Astrocyte (in vitro differentiated cells and primary cell): ENCODE results near the gene IL24. TPM values are rescaled to one million over a fixed set of nuclear protein-coding genes. Genes with fewer than 3 reads are reported as not detected.
A peak's percentile ranks its signal among the peaks of the same experiment; 100 is the strongest.

Experiments
- DNase-seq: peaks from one replicate; pipeline ENCODE4 v3.0.0-alpha.2; 2010; ENCODE audit warnings: low read depth
- FAIRE-seq: peaks from 2 replicates; lab custom pipeline; 2011; peaks lifted over from hg19 to GRCh38; lab: Jason Lieb, UNC
- H2AFZ ChIP-seq: 2 replicates; pipeline ENCODE4 v1.6.0; 2012; ENCODE audit warnings: low read depth, low read length, inconsistent platforms
- H3K27ac ChIP-seq: 2 replicates; pipeline ENCODE4 v1.5.1; 2011; ENCODE audit warnings: low read depth, low read length, inconsistent platforms
- H3K27me3 ChIP-seq: 2 replicates; pipeline ENCODE4 v1.6.0; 2011; ENCODE audit warnings: low read length, inconsistent platforms; ENCODE audit not compliant: insufficient read depth
- H3K36me3 ChIP-seq: 2 replicates; pipeline ENCODE4 v1.5.1; 2011; ENCODE audit warnings: low read length, inconsistent platforms; ENCODE audit not compliant: insufficient read depth
- H3K4me1 ChIP-seq: 2 replicates; pipeline ENCODE4 v1.5.1; 2011; ENCODE audit warnings: low read length, inconsistent platforms; ENCODE audit not compliant: insufficient read depth
- H3K4me2 ChIP-seq: 2 replicates; pipeline ENCODE4 v1.6.0; 2012; ENCODE audit warnings: low read length, inconsistent platforms
- H3K4me3 ChIP-seq: 2 replicates; pipeline ENCODE4 v1.5.1; 2011; ENCODE audit warnings: low read depth, mild to moderate bottlenecking, low read length, inconsistent platforms; ENCODE audit not compliant: insufficient read depth
- H3K79me2 ChIP-seq: 2 replicates; pipeline ENCODE4 v1.6.0; 2012; ENCODE audit warnings: mild to moderate bottlenecking, low read length, inconsistent platforms; ENCODE audit not compliant: insufficient read depth
- H3K9ac ChIP-seq: 2 replicates; pipeline ENCODE4 v1.6.0; 2012; ENCODE audit warnings: mild to moderate bottlenecking, low read length, inconsistent platforms
- H3K9me3 ChIP-seq: 2 replicates; pipeline ENCODE4 v1.5.1; 2012; ENCODE audit warnings: low read depth, mild to moderate bottlenecking, low read length, inconsistent platforms; ENCODE audit not compliant: insufficient read depth
- H4K20me1 ChIP-seq: 2 replicates; pipeline ENCODE4 v1.6.0; 2012; ENCODE audit warnings: low read length, inconsistent platforms; ENCODE audit not compliant: insufficient read depth
- H3K27ac Mint-ChIP-seq: one replicate; pipeline ENCODE4 v1.8.0; 2021; ENCODE audit warnings: mild to moderate bottlenecking, mixed read lengths; ENCODE audit not compliant: unreplicated experiment
- H3K27me3 Mint-ChIP-seq: one replicate; pipeline ENCODE4 v1.8.0; 2021; ENCODE audit warnings: low read depth, mixed read lengths; ENCODE audit not compliant: unreplicated experiment
- H3K36me3 Mint-ChIP-seq: one replicate; pipeline ENCODE4 v1.8.0; 2021; ENCODE audit warnings: low read depth, mixed read lengths; ENCODE audit not compliant: unreplicated experiment
- H3K4me1 Mint-ChIP-seq: one replicate; pipeline ENCODE4 v1.8.0; 2021; ENCODE audit warnings: low read depth, mixed read lengths; ENCODE audit not compliant: unreplicated experiment
- H3K4me3 Mint-ChIP-seq: one replicate; pipeline ENCODE4 v1.8.0; 2021; ENCODE audit warnings: mild to moderate bottlenecking, moderate library complexity, mixed read lengths; ENCODE audit not compliant: unreplicated experiment
- H3K9me3 Mint-ChIP-seq: one replicate; pipeline ENCODE4 v1.8.0; 2021; ENCODE audit warnings: mild to moderate bottlenecking, mixed read lengths; ENCODE audit not compliant: unreplicated experiment
- EZH2 ChIP-seq: IDR thresholded peaks from 2 replicates; pipeline ENCODE4 v1.6.1; 2012; ENCODE audit warnings: mild to moderate bottlenecking, low read length, inconsistent platforms; ENCODE audit not compliant: insufficient read depth
- total RNA-seq: library from RNA; stranded (reverse); gene quantifications from 2 replicates; pipeline ENCODE4 v1.2.1, GENCODE V29; 2021
- TF ChIP-seq, protein P1 (sequence below): IDR thresholded peaks from 2 replicates; pipeline ENCODE4 v1.5.1; 2011; ENCODE audit warnings: low read depth, mild to moderate bottlenecking, inconsistent platforms, low read length, moderate library complexity; ENCODE audit not compliant: insufficient read depth

Gene IL24
- total RNA-seq, 1 donor from 2014 or later: not detected

DNA sequence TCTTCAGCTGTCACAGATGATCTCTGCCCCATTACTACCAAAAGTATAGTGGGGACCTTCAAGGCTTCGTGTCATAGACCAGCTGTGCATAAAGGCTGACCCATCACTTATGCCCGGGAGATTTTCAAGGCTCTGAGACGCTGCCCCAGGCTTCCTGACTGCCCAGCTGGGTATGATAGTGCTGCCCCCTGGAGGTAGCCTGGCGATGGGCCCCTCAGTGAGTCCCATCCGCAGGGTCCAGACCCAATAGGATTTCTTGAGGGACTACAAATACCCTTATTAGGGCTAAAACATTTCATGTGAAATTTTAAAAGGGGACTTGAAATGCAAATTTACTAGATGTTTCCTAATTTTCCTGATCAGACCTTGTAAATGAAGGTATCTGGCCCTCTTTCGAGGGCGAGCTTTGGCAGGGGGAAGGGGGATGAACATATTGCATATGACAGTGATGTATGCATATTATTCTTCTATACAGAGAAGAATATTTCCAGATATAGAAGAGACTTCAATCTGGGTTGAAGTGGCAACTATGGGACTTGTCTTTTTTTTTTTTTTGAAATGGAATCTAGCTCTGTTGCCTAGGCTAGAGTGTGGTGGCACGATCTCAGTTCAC, 36.2 kb downstream of the IL24 start:
- Histone ChIP-seq H2AFZ (no peak overlapping the region), H3K9me3 (no peaks in the 10 kb centered on the region), H3K79me2 (no peaks in the 10 kb centered on the region), H3K9ac (no peak overlapping the region), H3K27ac (no peak overlapping the region), H3K36me3 (no peaks in the 10 kb centered on the region), H3K27me3 (peaks cover 2% of the 10 kb centered on the region), H3K4me2 (no peak overlapping the region), H3K4me3 (no peak overlapping the region), H3K4me1 (no peaks in the 10 kb centered on the region), H4K20me1 (no peaks in the 10 kb centered on the region)
- TF ChIP-seq EZH2: no peak
- TF ChIP-seq, protein P1, sequence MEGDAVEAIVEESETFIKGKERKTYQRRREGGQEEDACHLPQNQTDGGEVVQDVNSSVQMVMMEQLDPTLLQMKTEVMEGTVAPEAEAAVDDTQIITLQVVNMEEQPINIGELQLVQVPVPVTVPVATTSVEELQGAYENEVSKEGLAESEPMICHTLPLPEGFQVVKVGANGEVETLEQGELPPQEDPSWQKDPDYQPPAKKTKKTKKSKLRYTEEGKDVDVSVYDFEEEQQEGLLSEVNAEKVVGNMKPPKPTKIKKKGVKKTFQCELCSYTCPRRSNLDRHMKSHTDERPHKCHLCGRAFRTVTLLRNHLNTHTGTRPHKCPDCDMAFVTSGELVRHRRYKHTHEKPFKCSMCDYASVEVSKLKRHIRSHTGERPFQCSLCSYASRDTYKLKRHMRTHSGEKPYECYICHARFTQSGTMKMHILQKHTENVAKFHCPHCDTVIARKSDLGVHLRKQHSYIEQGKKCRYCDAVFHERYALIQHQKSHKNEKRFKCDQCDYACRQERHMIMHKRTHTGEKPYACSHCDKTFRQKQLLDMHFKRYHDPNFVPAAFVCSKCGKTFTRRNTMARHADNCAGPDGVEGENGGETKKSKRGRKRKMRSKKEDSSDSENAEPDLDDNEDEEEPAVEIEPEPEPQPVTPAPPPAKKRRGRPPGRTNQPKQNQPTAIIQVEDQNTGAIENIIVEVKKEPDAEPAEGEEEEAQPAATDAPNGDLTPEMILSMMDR: peak; percentile 13
- FAIRE-seq: no peak
- Mint-ChIP-seq H3K9me3 (peaks cover 2% of the 10 kb centered on the region), H3K27ac (no peak overlapping the region), H3K4me1 (no peaks in the 10 kb centered on the region), H3K36me3 (no peaks in the 10 kb centered on the region), H3K27me3 (peaks cover 25% of the 10 kb centered on the region), H3K4me3 (no peak overlapping the region)
- DNase-seq: no peak

DNA sequence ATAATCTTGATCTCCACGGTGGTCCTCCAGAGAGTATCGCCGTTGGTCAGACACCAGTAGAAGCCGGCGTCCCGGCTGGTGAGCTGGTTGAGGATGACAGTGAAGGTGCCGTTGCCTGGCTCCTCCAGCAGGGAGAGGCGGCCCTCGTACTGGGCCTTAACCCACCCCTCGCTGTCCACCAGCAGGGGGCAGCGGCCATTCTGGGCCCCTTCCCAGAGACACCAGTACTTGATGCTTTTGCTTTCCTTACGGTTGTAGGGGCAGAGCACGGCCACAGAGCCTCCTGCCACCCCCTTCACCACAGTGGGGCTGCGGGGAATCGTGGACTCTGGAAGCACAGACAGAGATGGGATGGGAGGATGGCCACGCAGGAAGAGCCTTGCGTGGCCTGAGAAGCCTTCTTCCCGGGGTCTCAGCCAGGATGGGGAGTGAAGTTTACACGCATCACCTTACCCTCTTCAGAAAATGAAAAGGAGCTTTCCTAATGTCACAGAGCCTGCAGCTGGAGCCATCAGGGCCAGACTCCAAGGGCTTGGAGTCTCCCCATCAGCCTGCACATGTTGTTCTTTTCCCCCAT, 38.3 kb downstream of the IL24 start:
- Mint-ChIP-seq H3K9me3 (peaks cover under 1% of the 10 kb centered on the region), H3K27me3 (peaks cover 22% of the 10 kb centered on the region), H3K36me3 (no peaks in the 10 kb centered on the region), H3K27ac (no peak overlapping the region), H3K4me1 (no peaks in the 10 kb centered on the region), H3K4me3 (no peak overlapping the region)
- Histone ChIP-seq H3K79me2 (no peaks in the 10 kb centered on the region), H4K20me1 (no peaks in the 10 kb centered on the region), H3K4me2 (no peak overlapping the region), H3K9me3 (no peaks in the 10 kb centered on the region), H3K9ac (no peak overlapping the region), H3K4me1 (no peaks in the 10 kb centered on the region), H3K27ac (no peak overlapping the region), H3K36me3 (no peaks in the 10 kb centered on the region), H2AFZ (no peak overlapping the region), H3K27me3 (peaks cover 2% of the 10 kb centered on the region), H3K4me3 (no peak overlapping the region)
- DNase-seq (no peak), FAIRE-seq (no peak)
- no peak for TF ChIP-seq EZH2
- TF ChIP-seq, protein P1: peak; percentile 24

DNA sequence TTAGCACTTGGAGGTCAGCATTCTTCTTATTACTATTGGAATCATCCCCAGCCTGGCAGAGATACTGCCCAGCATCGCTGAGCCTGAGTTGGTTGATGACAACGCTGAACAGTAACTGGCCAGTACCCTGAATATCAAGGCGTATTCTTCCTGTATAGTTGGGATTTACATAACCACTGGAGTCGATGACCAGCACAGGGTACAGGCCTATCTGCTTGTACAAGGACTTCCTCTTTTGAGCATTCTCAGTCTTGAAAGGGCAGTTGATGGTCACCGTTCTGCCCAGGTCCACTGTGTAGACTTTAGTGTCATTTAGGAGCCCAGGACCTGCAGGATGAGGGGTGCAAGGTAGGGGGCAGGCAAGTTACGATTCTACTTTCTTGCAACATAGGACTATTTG, 40.2 kb downstream of the IL24 start:
- H3K4me3 ChIP-seq: no peak overlapping the region
- peaks cover 5% of the 10 kb centered on the region for H3K27me3 ChIP-seq
- H3K9me3 Mint-ChIP-seq: no peaks in the 10 kb centered on the region
- H3K27me3 Mint-ChIP-seq: peaks cover 36% of the 10 kb centered on the region
- H3K27ac ChIP-seq: no peak overlapping the region
- H3K9me3 ChIP-seq: no peaks in the 10 kb centered on the region
- H2AFZ ChIP-seq: no peak overlapping the region
- H3K36me3 Mint-ChIP-seq: no peaks in the 10 kb centered on the region
- no peaks in the 10 kb centered on the region for H3K4me1 ChIP-seq
- H3K4me1 Mint-ChIP-seq: no peaks in the 10 kb centered on the region
- H3K4me3 Mint-ChIP-seq: no peak overlapping the region
- FAIRE-seq (no peak), DNase-seq (no peak)
- H3K36me3 ChIP-seq: no peaks in the 10 kb centered on the region
- no peaks in the 10 kb centered on the region for H3K79me2 ChIP-seq
- TF ChIP-seq, protein P1: no peak
- TF ChIP-seq EZH2: no peak
- H3K4me2 ChIP-seq: no peak overlapping the region
- H3K9ac ChIP-seq: no peak overlapping the region
- no peaks in the 10 kb centered on the region for H4K20me1 ChIP-seq
- no peak overlapping the region for H3K27ac Mint-ChIP-seq
